GM13977 (cell line): ENCODE data around the gene IGF1R.

Experiments
- DNase-seq: peaks from one replicate; pipeline ENCODE4 v3.0.0; 2012; ENCODE audit warnings: low spot score
- in situ Hi-C: fragments of 300-500 bp; cut with MboI; formaldehyde crosslinking; loops from one replicate; pipeline ENCODE4 v1.12.0; 2022; ENCODE audit warnings: low sequenced_read_pairs, low pct_unique_long_range_greater_than_20kb, mixed read lengths, inconsistent platforms; ENCODE audit not compliant: unreplicated experiment
- TF ChIP-seq, protein P1 (sequence below): IDR thresholded peaks from 2 replicates; pipeline ENCODE4 v1.5.1; 2012; ENCODE audit warnings: mild to moderate bottlenecking, control low read depth; ENCODE audit not compliant: insufficient read depth; ENCODE audit errors: extremely low read depth, missing control alignments

IGF1R gene

DNA sequence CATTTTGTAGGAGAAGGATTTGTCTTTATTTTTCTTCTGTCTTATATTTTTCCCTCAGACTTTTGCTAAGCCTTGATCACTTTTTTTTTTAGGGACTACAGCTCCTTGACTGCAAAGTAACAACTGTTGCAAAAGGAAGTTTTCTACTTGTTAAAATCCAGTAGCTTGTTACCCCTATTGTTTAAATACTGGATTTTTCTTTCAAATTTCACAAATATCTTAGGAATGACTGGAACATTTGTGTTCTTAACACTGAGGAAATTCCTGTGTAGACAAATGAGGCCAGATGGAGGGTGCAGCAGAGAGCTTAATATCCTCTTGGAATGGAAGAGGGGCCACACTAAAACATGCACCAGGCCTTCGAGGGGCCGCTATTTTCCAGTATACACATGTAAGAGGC is 362.4 kb downstream of the IGF1R start:
- TF ChIP-seq, protein P1, sequence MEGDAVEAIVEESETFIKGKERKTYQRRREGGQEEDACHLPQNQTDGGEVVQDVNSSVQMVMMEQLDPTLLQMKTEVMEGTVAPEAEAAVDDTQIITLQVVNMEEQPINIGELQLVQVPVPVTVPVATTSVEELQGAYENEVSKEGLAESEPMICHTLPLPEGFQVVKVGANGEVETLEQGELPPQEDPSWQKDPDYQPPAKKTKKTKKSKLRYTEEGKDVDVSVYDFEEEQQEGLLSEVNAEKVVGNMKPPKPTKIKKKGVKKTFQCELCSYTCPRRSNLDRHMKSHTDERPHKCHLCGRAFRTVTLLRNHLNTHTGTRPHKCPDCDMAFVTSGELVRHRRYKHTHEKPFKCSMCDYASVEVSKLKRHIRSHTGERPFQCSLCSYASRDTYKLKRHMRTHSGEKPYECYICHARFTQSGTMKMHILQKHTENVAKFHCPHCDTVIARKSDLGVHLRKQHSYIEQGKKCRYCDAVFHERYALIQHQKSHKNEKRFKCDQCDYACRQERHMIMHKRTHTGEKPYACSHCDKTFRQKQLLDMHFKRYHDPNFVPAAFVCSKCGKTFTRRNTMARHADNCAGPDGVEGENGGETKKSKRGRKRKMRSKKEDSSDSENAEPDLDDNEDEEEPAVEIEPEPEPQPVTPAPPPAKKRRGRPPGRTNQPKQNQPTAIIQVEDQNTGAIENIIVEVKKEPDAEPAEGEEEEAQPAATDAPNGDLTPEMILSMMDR, result no peak
- in situ Hi-C loops, result no loop called here
- no peak for DNase-seq
